ENCODE results near the gene PLXNA4.

The PLXNA4 gene

DNA sequence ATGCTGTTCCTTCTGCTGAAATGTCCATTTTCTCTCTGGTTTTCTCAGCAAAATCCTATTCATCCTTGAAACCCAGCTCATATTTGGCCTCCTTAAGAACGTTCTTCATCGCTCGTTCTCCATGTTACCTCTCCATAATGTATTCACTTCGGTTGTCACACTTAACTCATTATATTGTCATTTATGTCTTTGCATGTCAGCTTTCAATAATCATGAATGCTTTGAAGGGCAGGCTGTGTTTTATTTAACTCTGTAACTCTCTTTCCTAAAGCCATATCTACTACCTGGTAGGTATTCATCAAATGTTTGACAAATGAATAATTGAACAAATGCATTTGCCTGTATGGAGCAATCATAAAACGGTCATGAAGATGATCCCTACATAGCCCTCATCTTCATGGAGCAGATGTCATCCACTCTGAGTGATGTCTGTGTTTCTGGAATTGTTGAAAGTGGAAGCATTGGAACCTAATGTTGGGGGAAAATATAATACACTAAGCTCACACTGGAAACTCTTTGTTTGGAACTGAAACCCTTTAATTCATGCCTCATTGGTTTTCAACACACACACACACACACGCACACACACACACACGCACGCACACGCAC, 303.4 kb downstream of the PLXNA4 start:
- TF ChIP-seq EZH2phosphoT487 (IDR thresholded peaks at IDR 0.05; ENCODE audit: borderline replicate concordance, low read length) = no peak
- no peak for TF ChIP-seq CTCF (IDR thresholded peaks at IDR 0.05; ENCODE audit: low read depth, low read length, poor library complexity, severe bottlenecking)
- no peak overlapping the region for H3K4me3 ChIP-seq (ENCODE audit: low read length)

GRCh38 chr7:132270517-132270916, 305.8 kb downstream of the PLXNA4 start:
- Histone ChIP-seq H3K4me3 (ENCODE audit: low read length) (no peak overlapping the region), H3K79me2 (ENCODE audit: control insufficient read depth, low read length) (no peaks in the 10 kb centered on the region), H3K4me1 (ENCODE audit: control insufficient read depth, low read length) (no peaks in the 10 kb centered on the region), H3K9me2 (replicated peaks; ENCODE audit: control insufficient read depth, low read length) (no peaks in the 10 kb centered on the region), H3K27ac (ENCODE audit: low read depth, low read length) (no peak overlapping the region), H3K27me3 (ENCODE audit: control insufficient read depth, low read length) (no peaks in the 10 kb centered on the region), H3K4me2 (ENCODE audit: low read length) (no peak overlapping the region), H4K20me1 (ENCODE audit: control insufficient read depth, insufficient read depth, low read depth, low read length) (no peaks in the 10 kb centered on the region), H3K9me3 (ENCODE audit: control insufficient read depth, insufficient read depth, low read length) (no peaks in the 10 kb centered on the region), H3F3A (ENCODE audit: control insufficient read depth, insufficient read depth) (no peaks in the 10 kb centered on the region), H3K36me3 (ENCODE audit: control insufficient read depth, low read length) (no peaks in the 10 kb centered on the region)
- TF ChIP-seq CTCF (IDR thresholded peaks at IDR 0.05; ENCODE audit: low read depth, low read length, poor library complexity, severe bottlenecking) = no peak

More for the DNA sequence above, 303.4 kb downstream of the PLXNA4 start:
- Histone ChIP-seq H3K27me3 (ENCODE audit: control insufficient read depth, low read length) (no peaks in the 10 kb centered on the region), H3K4me1 (ENCODE audit: control insufficient read depth, low read length) (no peaks in the 10 kb centered on the region), H3K4me2 (ENCODE audit: low read length) (no peak overlapping the region), H3K9me3 (ENCODE audit: control insufficient read depth, insufficient read depth, low read length) (no peaks in the 10 kb centered on the region), H3F3A (ENCODE audit: control insufficient read depth, insufficient read depth) (no peaks in the 10 kb centered on the region), H3K9me2 (replicated peaks; ENCODE audit: control insufficient read depth, low read length) (no peaks in the 10 kb centered on the region), H3K79me2 (ENCODE audit: control insufficient read depth, low read length) (no peaks in the 10 kb centered on the region), H3K36me3 (ENCODE audit: control insufficient read depth, low read length) (no peaks in the 10 kb centered on the region), H3K27ac (ENCODE audit: low read depth, low read length) (no peak overlapping the region), H4K20me1 (ENCODE audit: control insufficient read depth, insufficient read depth, low read depth, low read length) (no peaks in the 10 kb centered on the region)

DNA sequence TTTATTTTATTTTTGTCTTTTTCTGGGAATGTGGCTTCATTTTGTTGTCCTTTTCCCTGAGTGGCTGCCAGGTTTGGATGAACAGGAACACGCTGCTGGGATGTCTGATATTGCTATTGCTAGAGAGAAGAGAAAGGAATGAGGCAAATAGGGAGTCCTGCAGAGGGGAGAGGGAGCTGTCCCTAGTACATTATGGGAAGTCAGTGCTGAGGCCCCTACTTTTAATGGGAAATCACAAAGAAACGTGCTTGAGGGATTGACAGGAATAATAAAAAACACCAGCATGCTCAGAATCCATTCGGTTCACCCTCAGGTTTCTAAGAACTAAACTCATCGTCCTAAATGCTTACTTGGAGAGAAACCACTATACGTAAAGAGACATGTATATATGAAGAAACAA, 306.6 kb downstream of the PLXNA4 start:
- Histone ChIP-seq H3K4me1 (ENCODE audit: control insufficient read depth, low read length) (no peaks in the 10 kb centered on the region), H3K9me2 (replicated peaks; ENCODE audit: control insufficient read depth, low read length) (no peaks in the 10 kb centered on the region), H3K4me3 (ENCODE audit: low read length) (no peak overlapping the region), H3K9me3 (ENCODE audit: control insufficient read depth, insufficient read depth, low read length) (no peaks in the 10 kb centered on the region), H3F3A (ENCODE audit: control insufficient read depth, insufficient read depth) (no peaks in the 10 kb centered on the region), H4K20me1 (ENCODE audit: control insufficient read depth, insufficient read depth, low read depth, low read length) (no peaks in the 10 kb centered on the region), H3K4me2 (ENCODE audit: low read length) (no peak overlapping the region), H3K27ac (ENCODE audit: low read depth, low read length) (no peak overlapping the region), H3K27me3 (ENCODE audit: control insufficient read depth, low read length) (no peaks in the 10 kb centered on the region), H3K36me3 (ENCODE audit: control insufficient read depth, low read length) (no peaks in the 10 kb centered on the region), H3K79me2 (ENCODE audit: control insufficient read depth, low read length) (no peaks in the 10 kb centered on the region)
- no peak for TF ChIP-seq EZH2phosphoT487 (IDR thresholded peaks at IDR 0.05; ENCODE audit: borderline replicate concordance, low read length)
- TF ChIP-seq CTCF (IDR thresholded peaks at IDR 0.05; ENCODE audit: low read depth, low read length, poor library complexity, severe bottlenecking) = no peak

All from DOHH2 (cell line).